Measurements from ENCODE around the gene BRCA1.
"Not testable (repeated sequence)": the region's sequence is repeated elsewhere in the genome, so short reads cannot be mapped to it uniquely, and the experiment has no call there.

DNA sequence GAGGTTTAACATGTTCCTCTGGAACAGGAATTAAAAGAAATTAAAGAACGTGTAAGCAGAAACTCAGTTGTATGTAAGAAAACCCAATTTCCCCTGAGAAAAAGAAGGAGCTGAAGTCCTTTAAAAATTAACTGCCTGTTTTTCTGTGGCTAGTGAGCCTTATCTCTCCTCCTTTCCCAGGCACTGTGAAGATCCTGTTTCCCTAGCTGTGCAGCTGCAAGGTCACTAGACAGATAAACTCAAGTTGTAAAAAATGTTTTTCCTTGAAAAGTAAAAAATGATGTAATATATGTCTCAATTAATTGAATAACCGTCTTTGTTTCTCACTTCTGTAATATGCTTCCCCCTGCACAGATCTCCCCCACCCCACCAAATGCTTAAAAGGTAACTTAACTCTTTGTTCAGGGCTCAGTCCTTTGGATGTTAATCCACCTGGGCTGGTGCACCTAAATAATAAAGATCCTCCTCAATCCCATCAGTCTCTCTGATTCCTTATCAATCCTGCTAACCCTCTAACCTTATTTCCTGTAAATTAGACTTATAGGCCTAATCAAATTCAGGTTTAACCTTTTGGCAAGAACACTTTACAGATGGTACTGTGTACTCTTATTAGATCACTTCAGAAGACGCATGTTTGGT lies 28.2 kb upstream of the BRCA1 start:
- TF ChIP-seq, protein P1, sequence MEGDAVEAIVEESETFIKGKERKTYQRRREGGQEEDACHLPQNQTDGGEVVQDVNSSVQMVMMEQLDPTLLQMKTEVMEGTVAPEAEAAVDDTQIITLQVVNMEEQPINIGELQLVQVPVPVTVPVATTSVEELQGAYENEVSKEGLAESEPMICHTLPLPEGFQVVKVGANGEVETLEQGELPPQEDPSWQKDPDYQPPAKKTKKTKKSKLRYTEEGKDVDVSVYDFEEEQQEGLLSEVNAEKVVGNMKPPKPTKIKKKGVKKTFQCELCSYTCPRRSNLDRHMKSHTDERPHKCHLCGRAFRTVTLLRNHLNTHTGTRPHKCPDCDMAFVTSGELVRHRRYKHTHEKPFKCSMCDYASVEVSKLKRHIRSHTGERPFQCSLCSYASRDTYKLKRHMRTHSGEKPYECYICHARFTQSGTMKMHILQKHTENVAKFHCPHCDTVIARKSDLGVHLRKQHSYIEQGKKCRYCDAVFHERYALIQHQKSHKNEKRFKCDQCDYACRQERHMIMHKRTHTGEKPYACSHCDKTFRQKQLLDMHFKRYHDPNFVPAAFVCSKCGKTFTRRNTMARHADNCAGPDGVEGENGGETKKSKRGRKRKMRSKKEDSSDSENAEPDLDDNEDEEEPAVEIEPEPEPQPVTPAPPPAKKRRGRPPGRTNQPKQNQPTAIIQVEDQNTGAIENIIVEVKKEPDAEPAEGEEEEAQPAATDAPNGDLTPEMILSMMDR (IDR thresholded peaks at IDR 0.05; ENCODE audit: low read length), result not testable (repeated sequence)
- TF ChIP-seq EZH2 (optimal IDR thresholded peaks at IDR 0.05; ENCODE audit: low read depth, low read length); EZH2phosphoT487 (IDR thresholded peaks at IDR 0.05; ENCODE audit: low read length): not testable (repeated sequence)
